Fibroblast of peridontal ligament (primary cell): ENCODE data around the gene HEXD.
"Not testable (repeated sequence)": the region's sequence is repeated elsewhere in the genome, so short reads cannot be mapped to it uniquely, and the experiment has no call there.

ENCODE experiments used
- DNase-seq: peaks from one replicate; pipeline ENCODE4 v3.0.0-alpha.2; 2010; ENCODE audit errors: extremely low read depth

Gene HEXD

DNA sequence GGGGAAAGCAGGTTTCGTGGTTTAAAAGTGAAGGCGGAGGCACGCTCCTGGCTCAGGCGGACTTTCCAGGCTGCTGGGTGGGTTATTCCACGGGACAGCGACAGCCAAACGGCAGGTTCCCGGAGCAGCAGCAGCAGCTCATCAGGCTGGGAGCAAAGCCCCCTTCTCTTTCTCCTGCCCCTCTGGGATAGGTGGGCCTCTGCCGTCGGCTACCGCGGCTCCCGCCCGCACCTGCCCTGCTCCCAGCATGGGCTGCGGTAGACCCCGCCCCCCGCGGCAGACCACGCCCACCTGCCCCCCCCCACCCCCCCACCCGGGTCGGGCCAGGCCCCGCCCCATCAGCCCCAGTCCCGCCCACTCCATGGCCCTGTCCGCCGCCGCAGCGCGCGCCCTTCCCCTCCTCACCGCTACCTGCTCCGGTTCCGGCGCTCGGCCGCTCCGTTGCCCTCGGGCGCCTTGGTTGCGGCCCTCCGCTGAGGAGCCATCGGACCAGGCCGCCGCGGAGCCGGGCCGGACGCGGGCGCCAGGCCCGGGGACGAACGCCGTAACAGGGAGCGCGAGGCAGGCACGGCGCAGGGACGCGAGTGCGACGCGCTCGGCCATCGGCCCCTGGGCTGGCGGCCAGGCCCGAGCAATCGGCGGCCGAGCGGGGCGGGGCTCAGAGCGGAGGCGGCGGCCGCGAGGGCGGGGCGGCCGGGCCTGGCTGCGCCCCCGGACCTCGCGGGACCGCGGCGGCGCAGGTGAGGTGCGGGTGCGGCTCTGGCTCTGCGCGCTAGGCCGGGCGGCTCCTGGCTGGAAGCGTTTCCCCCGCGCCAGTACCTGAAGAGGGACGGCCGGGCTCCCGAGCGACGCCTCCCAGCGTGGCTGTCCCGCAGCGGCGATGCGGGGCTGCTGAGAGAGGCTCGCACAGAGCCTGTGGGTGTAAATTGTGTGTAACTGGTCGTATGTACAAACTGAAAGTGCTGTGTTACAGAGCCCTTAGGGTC is at the start of gene HEXD, which contains the start of gene OGFOD3:
HEXD (plus strand) TSS at position 347 of the 986 bp plus-strand sequence. CDS start 1,453 bp downstream, outside the sequence.
OGFOD3 (minus strand) TSS at position 586 of the 986 bp plus-strand sequence; CDS start at position 485, 101 bp downstream.
- peak; percentile 56 for DNase-seq

DNA sequence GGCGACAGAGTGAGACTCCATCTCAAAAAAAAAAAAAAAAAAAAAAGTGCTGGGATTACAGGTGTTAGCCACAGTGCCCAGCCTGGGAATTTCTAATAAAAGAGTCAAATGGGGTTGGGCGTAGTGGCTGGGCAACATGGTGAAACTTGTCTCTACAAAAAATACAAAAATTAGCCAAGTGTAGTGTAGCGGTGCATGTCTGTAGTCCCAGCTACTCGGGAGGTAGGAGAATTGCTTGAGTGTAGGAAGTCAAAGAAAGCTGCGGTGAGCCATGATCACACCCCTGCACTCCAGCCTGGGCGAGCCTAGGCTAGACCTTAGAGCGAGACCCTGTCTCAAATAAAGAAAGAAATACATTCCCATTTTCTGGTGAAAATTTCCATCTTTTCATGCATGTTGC is 48.9 kb upstream of the HEXD start:
- no peak for DNase-seq

- peak; percentile 22 for DNase-seq
Observed at GRCh38 chr17:82370471-82371332, 47.4 kb upstream of the HEXD start.

GRCh38 chr17:82371333-82372248 is 46.6 kb upstream of the HEXD start, which contains the start of gene UTS2R:
Gene UTS2R, plus strand, starts transcription at chr17:82371765. Its CDS starts 2,560 bp downstream, at chr17:82374325.
- DNase-seq = no peak

DNA sequence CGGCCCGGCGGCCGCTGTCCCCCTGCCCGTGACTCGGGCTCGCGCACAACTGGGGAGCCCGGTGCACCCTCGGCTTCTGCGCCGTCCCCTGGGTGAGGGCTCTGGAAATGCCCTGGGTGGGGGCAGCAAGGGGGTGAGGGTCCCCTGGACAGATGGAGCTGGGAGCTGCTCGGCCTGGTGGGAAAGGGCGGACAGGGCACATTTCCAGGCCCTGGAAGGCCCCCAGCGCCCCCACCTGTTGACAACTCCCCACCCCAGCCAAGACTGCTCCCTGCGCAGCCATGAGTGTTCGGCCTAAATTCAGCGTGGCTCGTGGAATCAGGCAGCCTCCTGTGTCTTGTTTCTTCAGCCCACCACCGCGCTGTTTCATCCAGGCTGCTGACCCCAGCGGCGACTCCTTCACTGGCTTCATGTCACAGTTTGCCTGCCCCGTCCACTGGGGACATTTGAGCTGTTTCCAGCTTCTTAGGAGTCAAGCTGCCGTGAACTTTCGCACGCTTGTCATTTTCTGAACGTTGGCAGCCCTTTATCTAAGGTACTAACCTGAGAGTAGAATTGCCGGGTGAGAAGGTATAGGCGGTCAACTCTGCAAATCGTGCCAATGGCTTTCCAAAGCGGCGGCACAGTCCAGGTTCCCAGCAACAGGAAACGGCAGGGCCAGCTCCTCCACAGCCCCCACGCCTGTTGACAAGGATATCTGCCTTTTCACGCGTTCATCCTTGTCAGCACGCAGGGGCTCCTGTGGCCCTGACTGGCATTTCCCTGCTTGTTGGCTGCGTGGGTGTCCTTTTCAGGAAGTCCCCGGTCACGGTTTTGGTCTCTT is 45.7 kb upstream of the HEXD start:
- DNase-seq = no peak

DNA sequence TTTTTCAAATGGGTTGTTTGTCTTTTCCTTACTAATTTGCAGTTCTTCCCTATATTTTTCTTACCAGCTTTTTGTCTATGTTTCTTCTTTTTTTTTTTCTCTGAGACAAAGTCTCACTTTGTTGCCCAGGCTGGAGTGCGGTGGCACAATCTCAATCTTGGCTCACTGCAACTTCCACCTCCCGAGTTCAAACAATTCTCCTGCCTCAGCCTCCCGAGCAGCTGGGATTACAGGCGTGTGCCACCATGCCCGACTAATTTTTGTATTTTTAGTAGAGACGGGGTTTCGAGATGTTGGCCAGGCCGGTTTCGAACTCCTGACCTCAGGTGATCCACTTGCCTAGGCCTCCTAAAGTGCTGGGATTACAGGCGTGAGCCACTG is 45.1 kb upstream of the HEXD start:
- not testable (repeated sequence) for DNase-seq

DNA sequence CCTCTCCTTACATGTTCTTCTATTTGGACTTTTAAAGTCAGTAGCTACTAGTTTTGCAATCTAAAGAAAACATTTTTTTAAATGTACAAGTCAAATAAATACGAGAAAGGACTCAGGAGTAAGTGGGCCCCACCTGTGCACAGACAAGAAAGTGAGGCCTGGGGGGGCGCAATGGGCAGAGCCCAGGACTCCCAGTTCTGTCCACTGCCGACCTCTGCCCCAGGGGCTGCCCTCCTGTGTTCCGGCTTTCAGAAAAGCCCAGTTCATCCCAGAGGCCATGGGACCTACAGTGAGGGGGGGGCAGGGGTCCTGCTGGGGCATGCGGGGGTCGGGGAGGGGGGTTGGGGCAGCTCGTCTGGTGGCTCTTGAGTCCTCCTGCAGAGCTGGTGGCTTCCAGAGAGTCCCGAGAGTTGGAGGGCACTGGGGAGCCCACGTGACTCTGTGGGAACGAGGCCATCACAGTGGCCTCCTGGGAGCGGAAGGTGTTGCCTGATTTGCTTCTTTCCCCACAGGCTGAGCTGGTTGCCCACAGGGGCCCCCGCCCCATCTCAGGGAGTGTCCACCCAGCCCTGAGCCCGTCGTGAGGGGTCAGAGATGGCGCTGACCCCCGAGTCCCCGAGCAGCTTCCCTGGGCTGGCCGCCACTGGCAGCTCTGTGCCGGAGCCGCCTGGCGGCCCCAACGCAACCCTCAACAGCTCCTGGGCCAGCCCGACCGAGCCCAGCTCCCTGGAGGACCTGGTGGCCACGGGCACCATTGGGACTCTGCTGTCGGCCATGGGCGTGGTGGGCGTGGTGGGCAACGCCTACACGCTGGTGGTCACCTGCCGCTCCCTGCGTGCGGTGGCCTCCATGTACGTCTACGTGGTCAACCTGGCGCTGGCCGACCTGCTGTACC is 44.2 kb upstream of the HEXD start:
- no peak for DNase-seq

DNA sequence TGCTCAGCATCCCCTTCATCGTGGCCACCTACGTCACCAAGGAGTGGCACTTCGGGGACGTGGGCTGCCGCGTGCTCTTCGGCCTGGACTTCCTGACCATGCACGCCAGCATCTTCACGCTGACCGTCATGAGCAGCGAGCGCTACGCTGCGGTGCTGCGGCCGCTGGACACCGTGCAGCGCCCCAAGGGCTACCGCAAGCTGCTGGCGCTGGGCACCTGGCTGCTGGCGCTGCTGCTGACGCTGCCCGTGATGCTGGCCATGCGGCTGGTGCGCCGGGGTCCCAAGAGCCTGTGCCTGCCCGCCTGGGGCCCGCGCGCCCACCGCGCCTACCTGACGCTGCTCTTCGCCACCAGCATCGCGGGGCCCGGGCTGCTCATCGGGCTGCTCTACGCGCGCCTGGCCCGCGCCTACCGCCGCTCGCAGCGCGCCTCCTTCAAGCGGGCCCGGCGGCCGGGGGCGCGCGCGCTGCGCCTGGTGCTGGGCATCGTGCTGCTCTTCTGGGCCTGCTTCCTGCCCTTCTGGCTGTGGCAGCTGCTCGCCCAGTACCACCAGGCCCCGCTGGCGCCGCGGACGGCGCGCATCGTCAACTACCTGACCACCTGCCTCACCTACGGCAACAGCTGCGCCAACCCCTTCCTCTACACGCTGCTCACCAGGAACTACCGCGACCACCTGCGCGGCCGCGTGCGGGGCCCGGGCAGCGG is 43.4 kb upstream of the HEXD start:
- no peak for DNase-seq

GRCh38 chr17:82375359-82376041 is 42.6 kb upstream of the HEXD start:
- no peak for DNase-seq

DNA sequence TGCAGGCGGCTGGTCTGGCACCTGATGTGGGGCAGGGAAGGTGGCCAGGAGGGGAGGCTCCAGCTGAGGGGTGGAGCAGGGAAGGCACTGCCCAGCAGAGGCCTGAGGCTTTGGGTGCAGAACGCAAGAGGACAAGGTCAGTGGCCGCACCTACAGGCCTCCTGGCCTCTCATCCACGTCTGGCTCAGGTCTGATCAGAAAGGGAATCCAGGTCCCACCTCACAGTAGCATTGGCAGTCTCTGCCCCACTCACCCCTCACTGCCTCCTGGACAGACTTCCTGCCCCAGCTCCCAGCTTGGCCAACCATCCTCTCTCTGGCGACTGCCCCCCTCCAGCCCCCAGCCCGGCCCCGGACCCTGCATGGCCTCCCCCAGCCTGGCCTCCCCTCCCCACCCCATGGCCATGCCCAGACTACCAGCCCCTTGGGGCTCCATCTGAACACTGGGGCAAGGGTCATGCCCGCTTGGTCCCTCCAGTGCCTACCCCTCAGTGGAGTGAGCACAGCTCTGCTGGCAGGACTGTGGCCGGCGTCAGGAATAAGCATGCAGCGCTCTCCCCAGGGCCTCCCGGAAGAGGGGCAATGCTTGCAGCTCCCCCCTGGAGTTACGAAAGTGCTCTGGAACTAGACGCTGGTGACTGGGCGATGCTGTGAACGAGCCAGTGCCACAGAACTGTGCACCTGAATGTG is 42.0 kb upstream of the HEXD start:
- no peak for DNase-seq

- not testable (repeated sequence) for DNase-seq
Observed at GRCh38 chr17:82377294-82377693, 40.9 kb upstream of the HEXD start.

GRCh38 chr17:82377924-82378740 is 40.0 kb upstream of the HEXD start:
- DNase-seq = no peak

DNA sequence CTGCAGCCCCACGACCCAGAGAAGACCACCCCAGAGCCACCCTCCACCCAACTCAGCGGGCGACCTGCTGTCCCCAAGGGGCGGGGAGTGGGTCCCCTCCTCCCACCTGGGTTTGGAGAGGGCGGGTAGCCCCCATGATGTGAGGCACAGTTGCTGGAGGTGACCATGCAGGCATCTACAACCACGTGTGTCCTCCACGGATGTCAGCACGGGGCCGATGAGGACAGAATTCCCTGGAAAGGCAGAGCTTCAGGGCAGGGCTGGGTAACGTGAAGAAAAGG is 39.5 kb upstream of the HEXD start:
- no peak for DNase-seq

GRCh38 chr17:82380860-82381702 is 37.1 kb upstream of the HEXD start:
- DNase-seq = peak; percentile 77

DNA sequence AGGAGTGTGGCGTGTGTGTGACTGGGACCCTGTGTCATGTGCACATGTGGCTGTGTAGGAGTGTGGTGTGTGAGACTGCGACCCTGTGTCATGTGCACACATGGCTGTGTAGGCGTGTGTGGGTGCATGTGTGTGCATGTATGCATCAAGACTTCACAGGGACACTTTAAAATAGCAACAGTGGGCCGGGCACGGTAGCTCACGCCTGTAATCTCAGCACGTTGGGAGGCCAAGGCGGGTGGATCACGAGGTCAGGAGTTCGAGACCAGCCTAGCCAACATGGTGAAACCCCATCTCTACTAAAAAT is 36.5 kb upstream of the HEXD start:
- DNase-seq = not testable (repeated sequence)
